ENCODE data around the gene RAB2B. TPM values are rescaled to one million over a fixed set of nuclear protein-coding genes. Genes with fewer than 3 reads are reported as not detected.

RAB2B gene
- total RNA-seq, result 10 to 100 TPM; 11.3 to 19.9 (median 15.4) TPM

- peak within 1 kb of the TSS; percentile 95 for H3K4me3 ChIP-seq (ENCODE audit: low read depth, poor library complexity, severe bottlenecking)
- TF ChIP-seq POLR2A (IDR thresholded peaks at IDR 0.05), result peak in 1 of 2 donors; percentile 62
- TF ChIP-seq CTCF (IDR thresholded peaks at IDR 0.05), result peak in 1 of 3 donors; percentile 99
- intact Hi-C loops (cut with DNase I; ENCODE audit: low total_unique reads), result loop anchor here (2.0 kb wide), 1 partner anchor 54 kb away; no protein-coding TSS in a partner anchor
- DNase-seq (ENCODE audit: low spot score in 2 of 2), result peak; percentile 97 to 99
- 1% methylated on average over 49 of the region's 49 CpGs for WGBS, 2 donors
Observed at GRCh38 chr14:21476925-21477681, at the start of gene RAB2B, which contains the start of gene TOX4. RAB2B (minus strand) TSS chr14:21476959; CDS start chr14:21476872, 87 bp downstream. TOX4 (plus strand) TSS chr14:21477195; CDS start chr14:21477279, 84 bp downstream.

GRCh38 chr14:21525962-21526671 lies 49.4 kb upstream of the RAB2B start, which contains the start of gene SALL2:
SALL2 (minus strand) TSS chr14:21526346; CDS start chr14:21526127, 219 bp downstream.
- H3K4me3 ChIP-seq (ENCODE audit: low read depth, poor library complexity, severe bottlenecking), result peak within 1 kb of the TSS; percentile 33
- WGBS, 2 donors, result 1 to 2% methylated on average over 37 to 40 of the region's 43 CpGs
- intact Hi-C loops (cut with DNase I; ENCODE audit: low total_unique reads), result no loop called here
- DNase-seq (ENCODE audit: low spot score in 2 of 2), result peak; percentile 41 to 93
- TF ChIP-seq POLR2A (IDR thresholded peaks at IDR 0.05) (no peak), CTCF (IDR thresholded peaks at IDR 0.05) (no peak)

- H3K4me3 ChIP-seq (ENCODE audit: low read depth, poor library complexity, severe bottlenecking), result no peak overlapping the region
- DNase-seq (ENCODE audit: low spot score in 2 of 2), result no peak
- intact Hi-C loops (cut with DNase I; ENCODE audit: low total_unique reads), result no loop called here
- TF ChIP-seq CTCF (IDR thresholded peaks at IDR 0.05) (no peak), POLR2A (IDR thresholded peaks at IDR 0.05) (no peak)
- WGBS, 2 donors, result 20 to 34% methylated on average over 12 of the region's 12 CpGs
Observed at GRCh38 chr14:21525571-21525961, 48.8 kb upstream of the RAB2B start.

GRCh38 chr14:21524575-21525490 lies 48.1 kb upstream of the RAB2B start:
- intact Hi-C loops (cut with DNase I; ENCODE audit: low total_unique reads), result no loop called here
- no peak overlapping the region for H3K4me3 ChIP-seq (ENCODE audit: low read depth, poor library complexity, severe bottlenecking)
- 84% methylated on average over 18 of the region's 18 CpGs for WGBS, 2 donors
- DNase-seq (ENCODE audit: low spot score in 2 of 2), result no peak
- no peak for TF ChIP-seq CTCF (IDR thresholded peaks at IDR 0.05)
- no peak for TF ChIP-seq POLR2A (IDR thresholded peaks at IDR 0.05)

GRCh38 chr14:21523203-21523602 lies 46.4 kb upstream of the RAB2B start:
- WGBS, 2 donors, result 77 to 84% methylated on average over 6 of the region's 7 CpGs
- TF ChIP-seq POLR2A (IDR thresholded peaks at IDR 0.05) (no peak), CTCF (IDR thresholded peaks at IDR 0.05) (no peak)
- intact Hi-C loops (cut with DNase I; ENCODE audit: low total_unique reads), result no loop called here
- no peak overlapping the region for H3K4me3 ChIP-seq (ENCODE audit: low read depth, poor library complexity, severe bottlenecking)
- no peak for DNase-seq (ENCODE audit: low spot score in 2 of 2)

All from lower leg skin (tissue), 4 donors.